GM23248 (cell line): ENCODE results near the gene KCNC3. TPM values are rescaled to one million over a fixed set of nuclear protein-coding genes. Genes with fewer than 3 reads are reported as not detected.

ENCODE experiments used
- DNase-seq: peaks from one replicate; pipeline ENCODE4 v3.0.0-alpha.2; 2015
- H2AFZ ChIP-seq: fragments of 200-600 bp; sonication (generic); 2 replicates; pipeline ENCODE4 v1.6.1; 2016; ENCODE audit warnings: antibody characterized with exemption
- H3F3A ChIP-seq: fragments of 200-600 bp; sonication (generic); 2 replicates; pipeline ENCODE4 v1.6.1; 2016; ENCODE audit warnings: mild to moderate bottlenecking, antibody characterized with exemption, mixed run types; ENCODE audit not compliant: insufficient read depth
- H3K27ac ChIP-seq: fragments of 200-600 bp; sonication (generic); 2 replicates; pipeline ENCODE4 v1.5.1; 2016; ENCODE audit warnings: mild to moderate bottlenecking
- H3K27me3 ChIP-seq: fragments of 200-600 bp; sonication (generic); replicated peaks from 2 replicates; pipeline ENCODE4 v1.6.1; 2016; ENCODE audit warnings: mild to moderate bottlenecking; ENCODE audit not compliant: insufficient read depth
- H3K36me3 ChIP-seq: fragments of 200-600 bp; sonication (generic); 2 replicates; pipeline ENCODE4 v1.6.1; 2016; ENCODE audit warnings: low read depth, mild to moderate bottlenecking
- H3K4me1 ChIP-seq: fragments of 200-600 bp; sonication (generic); 2 replicates; pipeline ENCODE4 v1.6.1; 2016; ENCODE audit warnings: mild to moderate bottlenecking; ENCODE audit not compliant: insufficient read depth
- H3K4me2 ChIP-seq: fragments of 200-600 bp; sonication (generic); one replicate; pipeline ENCODE4 v1.6.1; 2016; ENCODE audit warnings: mild to moderate bottlenecking; ENCODE audit not compliant: unreplicated experiment
- H3K4me3 ChIP-seq: fragments of 200-600 bp; sonication (generic); 2 replicates; pipeline ENCODE4 v1.5.1; 2016; ENCODE audit warnings: mild to moderate bottlenecking
- H3K79me2 ChIP-seq: fragments of 200-600 bp; sonication (generic); 2 replicates; pipeline ENCODE4 v1.6.1; 2016; ENCODE audit warnings: mild to moderate bottlenecking; ENCODE audit not compliant: insufficient read depth
- H3K9ac ChIP-seq: fragments of 200-600 bp; sonication (generic); 2 replicates; pipeline ENCODE4 v1.6.1; 2016; ENCODE audit warnings: mild to moderate bottlenecking
- H3K9me2 ChIP-seq: fragments of 200-600 bp; sonication (generic); 2 replicates; pipeline ENCODE4 v1.6.1; 2016; ENCODE audit warnings: mixed run types, mild to moderate bottlenecking, moderate library complexity; ENCODE audit not compliant: insufficient read depth
- H3K9me3 ChIP-seq: fragments of 200-600 bp; sonication (generic); one replicate; pipeline ENCODE4 v1.6.1; 2017; ENCODE audit warnings: low read depth
- H4K20me1 ChIP-seq: fragments of 200-600 bp; sonication (generic); 2 replicates; pipeline ENCODE4 v1.6.0; 2016; ENCODE audit not compliant: insufficient read depth
- EZH2 ChIP-seq: fragments of 200-600 bp; sonication (generic); IDR thresholded peaks from 2 replicates; pipeline ENCODE4 v1.6.1; 2018; ENCODE audit warnings: antibody characterized with exemption, mild to moderate bottlenecking; ENCODE audit not compliant: insufficient read depth, poor library complexity, severe bottlenecking
- EZH2phosphoT487 ChIP-seq: fragments of 200-600 bp; sonication (generic); IDR thresholded peaks from 2 replicates; pipeline ENCODE4 v1.6.1; 2018; ENCODE audit warnings: antibody characterized with exemption, moderate library complexity, mild to moderate bottlenecking, low read depth; ENCODE audit not compliant: insufficient read depth
- WGBS, 2 experiments: methylation state at CpG; one replicate each; pipeline ENCODE4 v1.1.6; 2015 to 2017; ENCODE audit warnings: low lambda C conversion rate in 2 of 2, low coverage in 1 of 2; ENCODE audit errors: missing lambda C conversion rate in 2 of 2; 5-methylcytosine and 5-hydroxymethylcytosine counted together
- in situ Hi-C: fragments of 300-500 bp; cut with MboI; formaldehyde crosslinking; loops from 2 replicates; pipeline ENCODE4 v1.15.0; 2020
- polyA plus RNA-seq: library from polyadenylated mRNA; unstranded; fragments of >200 nt; fragmentation: Nextera tagmentation; extraction: Ambion mirVana; gene quantifications from 2 replicates; pipeline ENCODE4 v1.2.1, GENCODE V29; 2016
- total RNA-seq: library from RNA; depleted of rRNA; stranded (reverse); fragments of >200 nt; shearing (Covaris generic); gene quantifications from 2 replicates; pipeline ENCODE4 v1.2.3, GENCODE V29; 2014

The KCNC3 gene
- total and polyA plus RNA-seq, 2 experiments from 2014 or later = under 0.01 to 0.04 TPM

DNA sequence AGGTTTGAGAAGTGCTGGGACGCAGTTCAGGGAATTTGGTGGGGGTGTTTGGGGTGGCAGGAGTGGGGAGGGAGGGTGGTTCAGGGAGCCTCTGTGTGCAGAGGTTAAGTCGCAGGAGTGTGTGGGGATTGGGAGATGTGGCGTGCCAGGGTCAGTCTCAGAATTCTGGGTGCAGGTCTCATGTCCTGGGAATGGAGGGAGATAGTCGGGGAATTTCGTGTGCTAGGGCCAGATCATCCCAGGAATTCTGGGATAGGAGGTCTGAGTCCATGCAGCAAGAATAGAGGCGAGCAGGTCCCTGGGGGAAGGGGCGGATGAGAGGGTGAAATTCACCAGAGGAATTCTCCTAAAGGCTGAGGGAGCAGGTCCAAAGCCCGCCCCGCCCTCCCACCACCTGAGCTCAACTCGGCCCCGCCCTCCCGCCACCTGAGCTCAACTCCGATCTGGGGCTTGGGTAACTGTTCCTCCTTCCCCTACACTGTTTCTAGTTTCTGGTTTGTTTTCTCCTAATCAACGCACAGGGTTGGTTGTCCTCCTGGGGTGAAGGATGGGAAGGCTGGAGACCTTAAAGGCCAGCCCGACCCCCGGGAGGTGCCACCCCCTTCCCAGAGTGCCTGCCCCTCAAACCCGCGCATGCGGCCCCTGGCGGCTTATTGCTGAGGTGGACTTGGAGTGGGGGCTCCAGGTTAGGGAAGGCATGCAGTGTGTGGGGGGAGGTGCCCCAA, 15.2 kb downstream of the KCNC3 start:
- Histone ChIP-seq H3K27me3 (peaks cover 21% of the 10 kb centered on the region), H3K4me2 (no peak overlapping the region), H3K27ac (no peak overlapping the region), H3K9me2 (no peaks in the 10 kb centered on the region), H3F3A (no peaks in the 10 kb centered on the region), H3K9me3 (no peaks in the 10 kb centered on the region), H3K79me2 (no peaks in the 10 kb centered on the region), H4K20me1 (no peaks in the 10 kb centered on the region), H3K36me3 (no peaks in the 10 kb centered on the region), H3K4me1 (no peaks in the 10 kb centered on the region), H3K9ac (no peak overlapping the region), H3K4me3 (no peak overlapping the region), H2AFZ (no peak overlapping the region)
- DNase-seq = no peak
- TF ChIP-seq EZH2 (no peak), EZH2phosphoT487 (no peak)
- in situ Hi-C loops = no loop called here
- 3 to 4% methylated on average over 16 to 20 of the region's 20 CpGs for WGBS, 2 experiments

DNA sequence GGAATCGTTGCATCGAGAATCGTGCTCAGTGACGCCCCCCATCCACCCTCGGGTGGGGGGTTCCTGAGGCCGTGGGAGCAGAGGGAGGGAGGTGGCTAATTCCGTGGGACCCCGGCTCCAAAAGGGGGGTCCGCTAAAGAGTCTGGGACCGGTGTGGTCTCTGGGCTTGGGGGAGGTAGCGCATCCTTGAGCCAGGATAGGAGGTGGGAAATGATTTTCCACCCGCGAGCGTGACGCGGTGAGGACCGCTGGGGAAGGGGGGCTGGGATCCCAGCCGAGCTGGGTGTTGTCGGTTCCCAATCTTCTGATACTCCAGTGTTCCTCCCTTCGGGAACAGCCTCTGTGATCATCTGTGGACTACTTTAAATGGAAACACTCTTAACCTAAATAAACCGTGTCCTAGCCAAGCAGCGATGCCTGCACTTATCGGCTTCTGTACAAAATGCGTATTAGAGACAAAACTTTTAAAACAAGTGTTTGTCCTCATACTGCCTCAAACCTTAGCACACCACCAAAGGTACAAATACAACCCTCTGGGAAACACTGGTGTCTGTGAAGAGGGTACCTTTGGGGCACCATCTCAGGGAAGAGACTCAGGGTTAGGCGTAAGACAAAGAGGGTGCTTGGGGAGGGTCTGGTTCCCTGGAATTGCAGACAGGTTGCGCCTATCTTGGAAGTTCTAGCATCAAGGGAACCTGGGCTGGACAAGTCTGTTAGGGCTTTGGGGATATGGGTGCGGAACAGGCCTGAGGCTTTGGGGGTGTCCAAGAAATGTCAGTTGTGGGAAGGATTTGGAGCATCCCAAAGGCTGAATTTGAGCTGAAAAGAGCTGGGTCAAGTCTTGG, 16.0 kb downstream of the KCNC3 start:
- peaks cover 21% of the 10 kb centered on the region for H3K27me3 ChIP-seq
- no peaks in the 10 kb centered on the region for H3K79me2 ChIP-seq
- no peaks in the 10 kb centered on the region for H3K9me3 ChIP-seq
- H4K20me1 ChIP-seq = no peaks in the 10 kb centered on the region
- WGBS, 2 experiments = 12 to 13% methylated on average over 27 of the region's 27 CpGs
- no peaks in the 10 kb centered on the region for H3K9me2 ChIP-seq
- H3K9ac ChIP-seq = no peak overlapping the region
- no peak overlapping the region for H3K4me3 ChIP-seq
- TF ChIP-seq EZH2phosphoT487 = no peak
- no peak for TF ChIP-seq EZH2
- no peak overlapping the region for H3K4me2 ChIP-seq
- no peak for DNase-seq
- no peaks in the 10 kb centered on the region for H3K36me3 ChIP-seq
- in situ Hi-C loops = no loop called here
- H3K27ac ChIP-seq = no peak overlapping the region
- no peaks in the 10 kb centered on the region for H3F3A ChIP-seq
- no peaks in the 10 kb centered on the region for H3K4me1 ChIP-seq
- H2AFZ ChIP-seq = no peak overlapping the region

DNA sequence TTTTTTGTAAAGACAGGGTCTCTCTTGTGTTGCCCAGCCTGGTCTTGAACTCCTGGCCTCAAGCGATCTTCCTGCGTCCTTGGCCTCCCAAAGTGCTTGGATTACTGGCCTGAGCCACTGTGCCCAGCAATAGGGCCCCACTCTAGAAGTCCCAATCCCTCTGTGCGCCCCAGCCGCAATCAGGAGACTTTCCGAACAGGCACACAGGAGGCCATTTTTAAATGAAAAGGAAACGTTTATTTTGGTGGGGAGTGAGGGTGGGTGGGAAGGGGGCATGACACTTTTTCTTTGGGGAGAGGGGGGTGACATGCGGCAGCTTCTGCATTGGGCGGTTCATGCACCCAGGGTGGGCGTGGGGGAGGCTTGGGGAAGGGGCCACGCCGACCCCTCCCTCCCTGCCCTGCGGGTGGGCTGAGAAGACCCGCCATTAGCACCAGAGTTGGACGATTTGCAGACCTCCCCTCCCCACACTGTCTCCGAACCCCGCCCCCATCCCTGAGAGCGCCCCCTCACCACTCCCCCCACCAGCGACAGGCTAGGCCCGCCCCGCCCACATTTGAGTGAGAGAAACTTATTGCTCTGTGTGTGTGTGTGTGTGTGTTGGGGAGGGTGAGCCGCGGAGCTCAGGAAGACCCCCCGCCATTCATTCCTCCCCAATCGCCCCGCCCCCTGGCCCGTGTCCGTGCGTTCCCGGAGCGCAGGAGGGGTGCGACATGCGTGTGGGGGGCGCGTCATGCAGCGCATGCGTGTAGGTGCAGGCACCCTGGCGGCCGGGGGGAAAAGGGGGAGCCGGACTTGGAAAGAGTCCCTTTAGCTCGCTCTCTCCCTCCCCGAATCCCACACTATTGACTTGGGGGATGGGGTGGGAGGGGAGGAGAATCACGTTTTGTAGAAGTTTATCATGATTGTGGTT, 17.2 kb downstream of the KCNC3 start:
- H3K4me2 ChIP-seq = no peak overlapping the region
- no peaks in the 10 kb centered on the region for H3K4me1 ChIP-seq
- DNase-seq = peak; percentile 13
- H2AFZ ChIP-seq = no peak overlapping the region
- no peaks in the 10 kb centered on the region for H4K20me1 ChIP-seq
- no peak overlapping the region for H3K27ac ChIP-seq
- H3F3A ChIP-seq = no peaks in the 10 kb centered on the region
- no peaks in the 10 kb centered on the region for H3K9me2 ChIP-seq
- no peaks in the 10 kb centered on the region for H3K36me3 ChIP-seq
- H3K4me3 ChIP-seq = no peak overlapping the region
- H3K9ac ChIP-seq = no peak overlapping the region
- in situ Hi-C loops = no loop called here
- H3K9me3 ChIP-seq = no peaks in the 10 kb centered on the region
- no peaks in the 10 kb centered on the region for H3K79me2 ChIP-seq
- no peak for TF ChIP-seq EZH2phosphoT487
- WGBS, 2 experiments = 3 to 6% methylated on average over 23 to 42 of the region's 42 CpGs
- H3K27me3 ChIP-seq = peaks cover 21% of the 10 kb centered on the region

DNA sequence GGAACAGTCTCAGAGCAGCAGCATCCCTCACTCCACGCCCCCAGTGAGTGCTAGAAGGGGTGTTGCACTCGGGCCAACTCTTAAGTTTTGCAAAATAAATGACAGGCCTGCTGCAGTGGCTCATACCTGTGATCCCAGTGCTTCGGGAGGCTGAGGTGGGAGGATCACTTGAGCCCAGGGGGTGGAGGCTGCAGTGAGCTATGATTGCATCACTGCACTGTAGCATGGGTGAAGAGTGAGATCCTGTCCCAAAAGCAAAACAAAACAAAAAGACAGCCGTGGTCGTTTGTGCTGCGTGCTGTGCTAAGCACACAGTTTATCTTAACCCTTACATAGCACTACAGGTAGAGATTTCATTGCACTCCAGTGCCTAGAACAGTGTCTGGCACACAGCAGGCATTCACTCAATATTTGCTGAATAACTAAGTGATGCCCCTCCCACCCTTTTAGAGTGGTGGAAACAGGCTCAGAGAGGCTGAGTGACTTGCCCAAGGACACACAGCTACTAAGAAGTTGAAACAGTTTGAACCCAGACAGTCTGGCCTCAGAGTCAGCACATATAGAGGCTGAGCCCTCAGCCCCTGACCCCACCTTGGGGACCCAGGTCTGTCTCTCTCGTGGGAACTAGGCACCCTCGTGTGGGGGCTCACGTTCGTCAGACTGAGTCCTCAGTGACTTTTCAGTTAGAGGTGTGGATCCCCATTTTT, 18.3 kb downstream of the KCNC3 start:
- Histone ChIP-seq H3F3A (no peaks in the 10 kb centered on the region), H2AFZ (no peak overlapping the region), H3K9ac (no peak overlapping the region), H3K9me3 (no peaks in the 10 kb centered on the region), H3K4me1 (no peaks in the 10 kb centered on the region), H3K27me3 (peaks cover 21% of the 10 kb centered on the region), H3K27ac (no peak overlapping the region), H4K20me1 (no peaks in the 10 kb centered on the region), H3K4me3 (no peak overlapping the region), H3K79me2 (no peaks in the 10 kb centered on the region), H3K4me2 (no peak overlapping the region), H3K36me3 (no peaks in the 10 kb centered on the region), H3K9me2 (no peaks in the 10 kb centered on the region)
- in situ Hi-C loops = no loop called here
- no peak for DNase-seq
- TF ChIP-seq EZH2 (no peak), EZH2phosphoT487 (no peak)
- WGBS, 2 experiments = 12 to 16% methylated on average over 10 of the region's 10 CpGs
